Memory B cell (primary cell): ENCODE results near the gene CREB5.

Experiments
- ATAC-seq: fragments of 150-1000 bp; cut with Tn5 transposase; 2 replicates; pipeline ENCODE4 v1.10.0; 2021; ENCODE audit warnings: low read depth, mild to moderate bottlenecking, moderate library complexity
- DNase-seq, 2 donors: peaks; one replicate each; pipeline ENCODE4 v3.0.0; 2022; ENCODE audit warnings: low spot score in 2 of 2
- H3K27ac Mint-ChIP-seq: one replicate; pipeline ENCODE4 v1.8.0; 2022; ENCODE audit warnings: mild to moderate bottlenecking, moderate library complexity, mixed read lengths
- H3K27me3 Mint-ChIP-seq: one replicate; pipeline ENCODE4 v1.8.0; 2022; ENCODE audit warnings: mixed read lengths
- H3K36me3 Mint-ChIP-seq: one replicate; pipeline ENCODE4 v1.8.0; 2022; ENCODE audit warnings: mild to moderate bottlenecking, mixed read lengths
- H3K4me1 Mint-ChIP-seq: one replicate; pipeline ENCODE4 v1.8.0; 2022; ENCODE audit warnings: mixed read lengths
- H3K4me3 Mint-ChIP-seq: one replicate; pipeline ENCODE4 v1.8.0; 2022; ENCODE audit warnings: mild to moderate bottlenecking, moderate library complexity, mixed read lengths
- H3K9me3 Mint-ChIP-seq: one replicate; pipeline ENCODE4 v1.8.0; 2022; ENCODE audit warnings: mixed read lengths

CREB5 gene

GRCh38 chr7:28862595-28863272 lies 450.4 kb downstream of the CREB5 start:
- H3K36me3 Mint-ChIP-seq: no peaks in the 10 kb centered on the region
- H3K4me1 Mint-ChIP-seq: peaks cover 2% of the 10 kb centered on the region
- ATAC-seq: no peak
- H3K27ac Mint-ChIP-seq: no peak overlapping the region
- H3K27me3 Mint-ChIP-seq: peaks cover 19% of the 10 kb centered on the region
- no peaks in the 10 kb centered on the region for H3K9me3 Mint-ChIP-seq
- DNase-seq: no peak
- H3K4me3 Mint-ChIP-seq: no peak overlapping the region

GRCh38 chr7:28865601-28866144 lies 453.4 kb downstream of the CREB5 start:
- Mint-ChIP-seq H3K4me3 (no peak overlapping the region), H3K9me3 (no peaks in the 10 kb centered on the region), H3K27me3 (peaks cover 19% of the 10 kb centered on the region), H3K4me1 (peaks cover 2% of the 10 kb centered on the region), H3K27ac (no peak overlapping the region), H3K36me3 (no peaks in the 10 kb centered on the region)
- DNase-seq (no peak), ATAC-seq (no peak)

GRCh38 chr7:28868712-28869111 lies 456.4 kb downstream of the CREB5 start:
- peaks cover 2% of the 10 kb centered on the region for H3K4me1 Mint-ChIP-seq
- H3K36me3 Mint-ChIP-seq: no peaks in the 10 kb centered on the region
- H3K9me3 Mint-ChIP-seq: no peaks in the 10 kb centered on the region
- H3K4me3 Mint-ChIP-seq: no peak overlapping the region
- no peak overlapping the region for H3K27ac Mint-ChIP-seq
- no peak for ATAC-seq
- H3K27me3 Mint-ChIP-seq: peaks cover 16% of the 10 kb centered on the region
- DNase-seq: no peak

- no peaks in the 10 kb centered on the region for H3K36me3 Mint-ChIP-seq
- peaks cover 14% of the 10 kb centered on the region for H3K27me3 Mint-ChIP-seq
- H3K27ac Mint-ChIP-seq: no peak overlapping the region
- H3K9me3 Mint-ChIP-seq: no peaks in the 10 kb centered on the region
- ATAC-seq: no peak
- no peak for DNase-seq
- H3K4me3 Mint-ChIP-seq: no peak overlapping the region
- no peaks in the 10 kb centered on the region for H3K4me1 Mint-ChIP-seq
These were observed 458.8 kb downstream of the CREB5 start for GRCh38 chr7:28871077-28871476.

- no peak for DNase-seq
- Mint-ChIP-seq H3K4me3 (no peak overlapping the region), H3K27ac (no peak overlapping the region), H3K27me3 (peaks cover 15% of the 10 kb centered on the region), H3K36me3 (no peaks in the 10 kb centered on the region), H3K9me3 (no peaks in the 10 kb centered on the region), H3K4me1 (no peaks in the 10 kb centered on the region)
- ATAC-seq: no peak
These were observed 459.3 kb downstream of the CREB5 start for GRCh38 chr7:28871631-28872030.

- no peak for DNase-seq
- Mint-ChIP-seq H3K4me3 (no peak overlapping the region), H3K27me3 (peaks cover 16% of the 10 kb centered on the region), H3K36me3 (no peaks in the 10 kb centered on the region), H3K9me3 (no peaks in the 10 kb centered on the region), H3K27ac (no peak overlapping the region), H3K4me1 (no peaks in the 10 kb centered on the region)
- no peak for ATAC-seq
These were observed 459.9 kb downstream of the CREB5 start for GRCh38 chr7:28872226-28872625.

GRCh38 chr7:28873365-28873764 lies 461.0 kb downstream of the CREB5 start:
- Mint-ChIP-seq H3K4me3 (no peak overlapping the region), H3K9me3 (no peaks in the 10 kb centered on the region), H3K36me3 (no peaks in the 10 kb centered on the region), H3K27me3 (peaks cover 12% of the 10 kb centered on the region), H3K27ac (no peak overlapping the region), H3K4me1 (no peaks in the 10 kb centered on the region)
- ATAC-seq (no peak), DNase-seq (no peak)

- Mint-ChIP-seq H3K36me3 (no peaks in the 10 kb centered on the region), H3K27me3 (peaks cover 12% of the 10 kb centered on the region), H3K9me3 (no peaks in the 10 kb centered on the region), H3K4me3 (no peak overlapping the region), H3K27ac (no peak overlapping the region), H3K4me1 (peaks cover 2% of the 10 kb centered on the region)
- DNase-seq: no peak
- ATAC-seq: no peak
These were observed 461.7 kb downstream of the CREB5 start for GRCh38 chr7:28874001-28874400.
